ENCODE data around the gene NINL.

Gene NINL

GRCh38 chr20:25490656-25491445 lies 94.5 kb downstream of the NINL start:
- no peak for DNase-seq (ENCODE audit: low read depth, low spot score)
- H3K27ac ChIP-seq = no peak overlapping the region

- no peak for DNase-seq (ENCODE audit: low read depth, low spot score)
- no peak overlapping the region for H3K27ac ChIP-seq
These were observed 96.0 kb downstream of the NINL start for GRCh38 chr20:25489221-25489871.

DNA sequence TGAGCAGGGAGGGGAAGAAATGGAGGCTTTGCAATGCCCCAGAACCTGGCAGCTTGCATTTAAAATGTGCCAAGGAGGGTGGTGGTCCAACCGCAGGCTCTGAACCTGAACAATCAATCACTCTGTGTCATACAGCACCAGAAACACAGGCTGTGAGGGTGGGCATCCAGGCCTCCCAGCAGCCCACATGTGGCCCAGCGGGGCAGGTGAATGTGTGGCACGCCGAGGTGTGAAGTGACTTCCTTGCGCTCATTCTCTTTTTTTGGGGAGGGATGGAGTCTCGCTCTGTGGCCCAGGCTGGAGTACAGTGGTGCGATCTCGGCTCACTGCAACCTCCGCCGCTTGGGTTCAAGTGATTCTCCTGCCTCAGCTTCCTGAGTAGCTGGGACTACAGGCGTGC lies 97.4 kb downstream of the NINL start:
- H3K27ac ChIP-seq = no peak overlapping the region
- DNase-seq (ENCODE audit: low read depth, low spot score) = no peak

GRCh38 chr20:25487306-25487705 lies 98.0 kb downstream of the NINL start:
- DNase-seq (ENCODE audit: low read depth, low spot score) = no peak
- H3K27ac ChIP-seq = no peak overlapping the region

DNA sequence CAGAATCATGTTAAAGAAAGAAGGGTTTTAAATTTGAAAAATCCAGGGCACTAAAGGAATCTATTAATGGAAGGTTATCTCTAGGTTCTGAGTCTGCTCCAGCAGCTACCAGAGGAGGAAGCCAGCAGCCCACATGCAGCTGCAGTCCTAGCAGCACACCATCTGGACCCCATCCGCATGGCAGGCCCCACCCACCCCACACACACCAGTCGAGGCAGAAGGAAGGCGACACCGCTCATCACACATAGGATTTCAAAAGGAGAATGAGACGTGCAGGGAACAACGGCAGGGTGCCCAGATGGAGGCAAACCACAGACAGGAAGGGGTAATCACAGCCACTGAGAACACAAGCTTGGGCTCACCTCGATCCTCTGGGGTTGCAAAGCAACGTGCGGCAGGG lies 99.0 kb downstream of the NINL start:
- DNase-seq (ENCODE audit: low read depth, low spot score) = no peak
- H3K27ac ChIP-seq = no peak overlapping the region

DNA sequence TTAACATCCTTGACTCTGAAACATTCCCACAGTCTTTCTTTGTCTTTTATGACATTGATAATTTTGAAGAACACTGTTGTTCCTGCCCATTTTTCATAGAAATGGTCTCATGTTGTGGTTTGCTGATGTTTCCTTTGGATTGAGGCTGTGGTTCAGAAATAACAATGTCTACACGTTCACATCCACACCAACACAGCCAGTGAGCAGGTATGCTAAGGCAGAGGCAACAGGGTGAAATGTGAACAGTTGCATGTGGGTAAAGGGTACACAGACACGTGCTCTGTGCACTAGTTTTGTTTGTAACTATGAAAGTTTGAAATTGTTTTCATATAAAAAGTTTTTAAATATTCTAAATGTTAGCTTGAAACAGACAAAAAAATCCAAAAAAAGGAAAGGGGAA lies 99.5 kb downstream of the NINL start:
- no peak for DNase-seq (ENCODE audit: low read depth, low spot score)

GRCh38 chr20:25484911-25485511 lies 100.3 kb downstream of the NINL start:
- peak; percentile 63 for DNase-seq (ENCODE audit: low read depth, low spot score)
- peak overlapping the region; percentile 32 for H3K27ac ChIP-seq

More for the DNA sequence above, 99.5 kb downstream of the NINL start:
- H3K27ac ChIP-seq = no peak overlapping the region

GRCh38 chr20:25484224-25484846 lies 101.0 kb downstream of the NINL start:
- peak overlapping the region; percentile 32 for H3K27ac ChIP-seq
- peak; percentile 52 for DNase-seq (ENCODE audit: low read depth, low spot score)

DNA sequence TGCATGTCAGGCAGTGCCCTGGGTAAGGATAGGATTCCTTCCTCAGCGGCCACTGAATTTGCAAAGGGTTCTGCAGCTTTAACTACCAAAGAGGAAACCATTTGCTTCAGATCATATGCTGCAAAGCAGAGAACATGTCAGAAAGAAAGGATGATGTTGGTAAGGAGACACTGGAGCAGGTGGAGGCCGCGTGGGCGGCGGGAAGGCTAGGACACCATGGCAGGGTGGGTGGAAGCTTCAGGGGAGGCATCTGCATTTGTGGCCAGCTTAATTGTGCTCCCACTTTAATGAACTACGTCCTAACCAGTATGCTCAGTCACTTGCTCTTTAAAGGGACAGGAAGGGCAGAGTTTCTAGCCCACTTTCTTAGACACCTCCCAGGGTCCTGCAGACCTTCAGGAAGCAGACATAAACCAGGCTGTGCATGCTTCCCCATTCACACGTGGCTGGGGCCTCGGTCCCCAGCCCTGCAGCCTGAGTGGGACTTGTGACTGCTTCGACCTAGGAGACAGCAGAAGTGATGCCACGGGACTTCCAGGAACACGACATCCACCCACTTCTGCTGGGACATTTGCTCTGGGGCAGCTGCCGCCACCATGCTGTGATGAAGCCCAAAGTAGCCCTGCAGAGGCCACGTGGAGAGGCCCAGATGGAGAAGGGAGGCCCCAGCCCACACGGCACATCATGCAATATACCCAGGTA lies 101.7 kb downstream of the NINL start:
- no peak overlapping the region for H3K27ac ChIP-seq
- no peak for DNase-seq (ENCODE audit: low read depth, low spot score)

GRCh38 chr20:25481918-25482253 lies 103.4 kb downstream of the NINL start:
- no peak for DNase-seq (ENCODE audit: low read depth, low spot score)
- H3K27ac ChIP-seq = no peak overlapping the region

GRCh38 chr20:25481235-25481917 lies 104.0 kb downstream of the NINL start:
- DNase-seq (ENCODE audit: low read depth, low spot score) = no peak

GRCh38 chr20:25480797-25481196 lies 104.5 kb downstream of the NINL start:
- DNase-seq (ENCODE audit: low read depth, low spot score) = no peak
- H3K27ac ChIP-seq = no peak overlapping the region

More at GRCh38 chr20:25481235-25481917, 104.0 kb downstream of the NINL start:
- no peak overlapping the region for H3K27ac ChIP-seq

DNA sequence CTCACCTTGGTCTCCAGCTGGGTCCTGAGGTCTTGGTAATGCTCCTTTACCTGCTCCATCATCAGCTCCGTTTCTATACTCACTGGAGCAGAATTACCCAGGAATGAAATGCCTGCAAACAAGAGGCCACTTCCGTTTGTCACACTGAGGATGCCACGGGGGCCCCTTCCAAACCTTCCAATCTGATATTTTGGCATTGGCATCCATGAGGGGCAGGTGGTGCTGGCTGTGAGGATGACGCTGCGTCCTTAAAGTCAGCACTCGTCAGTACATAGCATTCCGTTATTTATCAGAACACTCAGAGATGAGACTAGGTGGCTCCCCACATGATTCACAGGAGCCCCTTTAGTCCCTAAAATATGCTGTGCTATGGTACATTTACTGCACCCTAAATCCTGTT lies 105.2 kb downstream of the NINL start:
- DNase-seq (ENCODE audit: low read depth, low spot score) = no peak
- no peak overlapping the region for H3K27ac ChIP-seq

DNA sequence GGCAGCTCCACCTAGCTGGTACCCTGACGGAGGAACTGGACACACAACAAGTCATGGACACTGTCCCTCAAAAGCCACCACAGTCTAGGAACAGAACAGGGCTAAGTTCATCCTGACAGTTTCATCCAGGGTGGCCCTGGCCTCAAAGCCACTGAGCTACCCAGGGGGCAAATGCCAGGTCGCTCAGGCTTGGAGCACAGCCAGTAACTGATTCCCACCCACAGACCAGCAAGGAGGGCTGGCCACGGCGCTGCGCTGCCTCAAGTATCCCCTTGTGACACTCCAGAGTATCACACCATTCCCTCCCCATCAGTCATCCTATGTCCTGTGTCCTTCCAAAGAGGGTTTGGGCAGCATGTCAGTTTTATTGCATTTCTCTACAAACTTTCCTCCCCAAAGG lies 105.7 kb downstream of the NINL start:
- no peak overlapping the region for H3K27ac ChIP-seq
- no peak for DNase-seq (ENCODE audit: low read depth, low spot score)

GRCh38 chr20:25478889-25479568 lies 106.3 kb downstream of the NINL start:
- H3K27ac ChIP-seq = no peak overlapping the region
- DNase-seq (ENCODE audit: low read depth, low spot score) = no peak

DNA sequence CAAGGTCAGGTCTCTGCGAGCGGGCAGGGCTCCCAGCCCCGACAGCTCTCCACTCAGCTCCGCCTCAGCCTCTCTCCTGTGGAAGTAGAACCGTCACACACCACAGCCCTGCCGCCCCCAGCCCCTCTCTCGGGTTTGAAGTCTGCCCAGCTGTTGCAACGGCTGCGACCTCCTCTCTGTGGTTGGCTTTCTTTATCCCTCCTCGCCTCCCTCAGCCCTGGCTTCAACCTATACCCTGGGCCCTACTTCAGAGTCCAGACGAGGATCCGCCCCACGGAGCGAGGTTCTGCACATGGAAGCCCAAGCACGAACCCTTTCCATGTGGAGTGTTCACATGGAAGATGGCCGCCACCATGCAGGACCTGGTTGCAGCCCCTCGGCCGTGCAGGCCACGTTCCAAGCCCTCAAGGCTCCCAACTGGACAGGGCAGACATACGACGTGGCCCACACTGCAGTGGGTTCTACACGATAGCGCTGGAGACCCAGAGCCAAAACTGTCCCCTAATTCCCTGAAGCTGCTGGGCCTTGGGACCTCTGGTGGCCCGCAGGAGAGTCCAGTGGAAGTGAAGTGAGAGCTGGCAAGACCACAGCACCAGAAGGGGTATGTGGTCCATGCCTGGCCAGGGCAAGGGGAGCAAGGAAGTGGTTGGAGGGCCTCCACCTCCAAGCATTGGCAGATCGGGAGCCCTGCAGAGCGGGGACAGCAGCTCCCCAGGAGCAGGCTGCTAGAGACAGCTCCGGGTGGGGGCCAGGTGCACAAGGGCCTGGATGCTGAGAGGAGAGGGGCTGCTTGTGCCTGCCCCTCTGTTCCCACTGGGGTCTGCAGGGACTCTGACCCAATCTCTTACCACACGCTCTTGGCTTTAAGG lies 108.1 kb downstream of the NINL start:
- no peak for DNase-seq (ENCODE audit: low read depth, low spot score)
- H3K27ac ChIP-seq = no peak overlapping the region

- DNase-seq (ENCODE audit: low read depth, low spot score) = no peak
These were observed 109.0 kb downstream of the NINL start for GRCh38 chr20:25476106-25477013.

More at GRCh38 chr20:25476106-25477013, 109.0 kb downstream of the NINL start:
- H3K27ac ChIP-seq = no peak overlapping the region
